ENCODE results near the gene LMAN2.

LMAN2 gene, protein sequence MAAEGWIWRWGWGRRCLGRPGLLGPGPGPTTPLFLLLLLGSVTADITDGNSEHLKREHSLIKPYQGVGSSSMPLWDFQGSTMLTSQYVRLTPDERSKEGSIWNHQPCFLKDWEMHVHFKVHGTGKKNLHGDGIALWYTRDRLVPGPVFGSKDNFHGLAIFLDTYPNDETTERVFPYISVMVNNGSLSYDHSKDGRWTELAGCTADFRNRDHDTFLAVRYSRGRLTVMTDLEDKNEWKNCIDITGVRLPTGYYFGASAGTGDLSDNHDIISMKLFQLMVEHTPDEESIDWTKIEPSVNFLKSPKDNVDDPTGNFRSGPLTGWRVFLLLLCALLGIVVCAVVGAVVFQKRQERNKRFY

DNA sequence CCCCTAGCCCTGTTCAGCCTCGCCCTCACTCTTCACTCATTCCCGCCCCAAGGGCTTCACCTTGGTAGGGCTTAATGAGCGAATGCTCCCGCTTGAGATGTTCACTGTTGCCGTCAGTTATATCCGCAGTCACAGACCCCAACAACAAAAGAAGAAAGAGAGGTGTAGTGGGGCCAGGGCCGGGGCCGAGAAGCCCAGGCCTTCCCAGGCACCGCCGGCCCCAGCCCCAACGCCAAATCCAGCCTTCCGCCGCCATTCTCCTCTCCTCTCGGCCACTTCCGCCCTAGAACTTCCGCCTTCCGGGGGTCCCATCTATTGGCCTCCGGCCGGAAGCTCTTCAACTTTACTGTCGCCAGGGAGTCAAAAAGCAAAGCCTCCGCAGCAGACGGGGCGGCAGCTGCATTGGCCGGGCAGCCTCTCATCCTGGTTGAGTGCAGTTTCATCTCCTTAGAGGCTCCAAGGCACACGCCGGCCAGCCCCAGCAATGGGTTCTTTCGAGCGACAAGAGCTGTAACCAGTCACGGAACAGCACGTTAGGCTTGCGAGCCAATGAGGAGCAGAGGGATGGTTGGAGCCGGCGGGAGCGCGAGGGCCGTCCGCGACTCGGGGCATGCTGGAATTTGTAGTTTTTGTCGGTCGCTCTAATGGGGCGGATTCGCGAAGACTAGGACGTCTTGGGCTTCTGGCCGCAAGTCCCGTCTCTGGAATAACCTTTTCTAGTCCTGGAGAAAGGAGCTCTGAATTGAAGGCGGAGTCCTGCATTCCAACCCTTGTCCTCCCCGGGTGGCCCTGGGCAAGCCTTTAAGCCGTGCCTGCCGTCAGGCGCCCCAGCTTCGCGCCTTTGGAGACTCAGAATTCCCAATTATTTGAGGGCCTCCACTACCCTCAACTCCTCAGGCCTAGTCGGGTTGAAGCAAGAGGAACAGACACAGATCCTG lies at the start of gene LMAN2:
Gene LMAN2, minus strand, starts transcription at position 277 of the 938 bp plus-strand sequence. Its CDS starts 21 bp downstream, at position 256.
- peak; percentile 96 for DNase-seq (ENCODE audit: low read depth)

DNA sequence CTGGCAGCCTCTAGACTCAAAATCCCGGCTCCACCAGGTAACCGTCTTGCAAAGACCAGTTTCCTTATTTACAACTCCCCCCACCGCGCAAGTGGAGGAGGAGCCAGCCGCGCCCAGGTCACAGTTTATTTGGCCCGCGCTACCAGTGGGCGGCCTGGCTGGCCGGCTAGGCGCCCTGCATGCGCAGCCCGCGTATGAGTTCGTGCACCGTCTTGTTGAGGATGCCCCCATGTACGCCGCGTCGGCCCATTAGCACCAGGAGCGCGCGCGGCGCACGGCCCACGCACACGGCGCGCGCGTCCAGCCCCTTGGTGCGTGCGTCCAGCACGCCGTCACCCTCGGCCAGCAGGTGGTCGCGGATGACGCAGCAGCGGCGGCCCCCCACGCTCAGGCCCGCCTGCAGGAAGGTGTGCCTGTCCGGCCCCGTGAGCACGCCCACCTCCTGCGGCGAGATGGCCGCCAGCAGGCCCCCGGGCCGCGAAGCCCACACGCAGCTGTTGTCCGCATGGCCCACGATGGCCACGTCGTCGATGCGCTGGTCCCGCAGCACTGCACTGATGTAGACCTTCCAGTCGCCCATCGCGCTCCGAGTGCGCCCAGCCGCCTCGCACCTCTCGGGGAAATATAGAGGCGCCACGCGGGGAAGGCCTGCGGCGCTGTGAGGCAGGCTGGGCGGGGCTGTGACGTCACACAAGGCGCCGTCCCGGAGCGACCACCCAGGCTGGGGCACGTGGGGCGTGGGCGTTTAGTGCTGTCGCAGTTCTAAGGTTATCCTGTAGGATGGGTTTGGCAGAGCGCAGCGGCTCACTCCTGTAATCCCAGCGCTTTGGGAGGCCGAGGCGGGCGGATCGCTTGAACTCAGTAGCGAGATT lies 48.8 kb upstream of the LMAN2 start, which contains the start of gene PFN3:
Gene PFN3, minus strand, starts transcription at position 665 of the 872 bp plus-strand sequence. Its CDS starts 85 bp downstream, at position 580.
- DNase-seq (ENCODE audit: low read depth): no peak

DNA sequence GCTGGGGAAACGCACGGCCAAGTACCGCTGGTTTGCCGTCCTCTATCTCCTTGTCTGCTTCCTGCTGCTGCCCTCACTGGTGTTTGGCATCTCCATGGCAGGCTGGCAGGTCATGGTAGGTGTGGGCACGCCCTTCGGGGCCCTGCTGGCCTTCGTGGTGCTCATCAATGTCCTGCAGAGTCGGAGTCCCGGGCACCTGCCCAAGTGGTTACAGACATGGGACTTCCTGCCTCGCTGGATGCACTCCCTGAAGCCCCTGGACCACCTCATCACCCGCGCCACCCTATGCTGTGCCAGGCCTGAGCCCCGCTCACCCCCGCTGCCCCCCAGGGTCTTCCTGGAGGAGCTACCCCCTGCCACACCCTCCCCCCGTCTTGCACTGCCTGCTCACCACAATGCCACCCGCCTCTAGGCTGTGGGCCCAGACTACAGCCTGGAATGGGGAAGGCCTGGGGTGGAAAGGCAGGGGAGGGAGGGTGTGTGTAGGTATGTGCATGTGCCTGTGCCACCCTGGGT lies 46.5 kb upstream of the LMAN2 start:
- no peak for DNase-seq (ENCODE audit: low read depth)

DNA sequence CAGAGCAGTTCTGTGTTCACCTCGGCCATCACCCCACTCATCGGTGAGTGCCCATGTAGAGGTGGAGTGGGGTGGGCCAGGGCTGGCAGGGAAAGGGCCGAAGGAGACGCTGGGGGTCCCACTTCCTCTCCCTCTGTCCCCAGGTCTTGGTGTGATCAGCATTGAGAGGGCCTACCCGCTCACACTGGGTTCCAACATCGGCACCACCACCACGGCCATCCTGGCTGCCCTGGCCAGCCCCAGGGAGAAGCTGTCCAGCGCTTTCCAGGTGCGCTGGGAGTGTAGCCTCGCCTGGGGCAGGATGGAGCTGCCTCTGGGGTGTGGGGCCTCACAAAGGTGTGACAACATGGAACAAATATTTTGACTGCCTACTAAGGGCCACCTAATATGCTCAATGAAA lies 45.3 kb upstream of the LMAN2 start:
- DNase-seq (ENCODE audit: low read depth): no peak

DNA sequence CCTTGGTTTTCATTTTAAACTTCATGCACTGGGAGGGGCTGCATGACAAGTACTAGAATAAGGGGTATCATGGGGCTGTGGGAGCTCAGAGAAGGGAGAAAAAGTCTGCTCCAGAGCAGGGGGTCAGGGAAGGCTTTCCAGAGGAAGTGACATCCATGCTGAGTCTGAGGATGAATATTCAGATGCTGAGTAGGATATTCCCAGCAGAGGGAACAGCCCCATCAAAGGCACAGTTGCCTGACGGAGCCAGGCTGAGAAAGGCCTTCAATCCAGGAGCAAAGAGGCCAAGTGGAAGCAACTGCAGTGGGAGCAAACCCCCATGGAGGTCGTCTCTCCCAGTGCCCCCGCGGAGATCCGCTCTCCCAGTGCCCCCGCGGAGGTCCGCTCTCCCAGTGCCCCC lies 44.6 kb upstream of the LMAN2 start:
- DNase-seq (ENCODE audit: low read depth): no peak

DNA sequence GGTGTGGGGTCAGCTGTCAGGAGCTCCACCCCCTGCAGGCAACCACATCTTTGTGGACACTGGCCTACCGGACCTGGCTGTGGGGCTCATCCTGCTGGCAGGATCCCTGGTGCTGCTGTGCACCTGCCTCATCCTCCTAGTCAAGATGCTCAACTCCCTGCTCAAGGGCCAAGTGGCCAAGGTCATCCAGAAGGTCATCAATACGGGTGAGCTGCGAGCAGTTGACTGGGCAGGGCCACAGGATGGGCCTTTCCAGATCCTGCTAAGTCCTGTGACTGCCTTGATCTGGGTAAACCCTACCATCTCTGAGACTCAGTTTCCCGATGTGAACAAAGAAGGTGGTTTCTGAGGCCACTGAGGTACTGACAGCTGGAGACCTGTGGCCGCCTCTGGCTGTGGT lies 42.5 kb upstream of the LMAN2 start:
- no peak for DNase-seq (ENCODE audit: low read depth)

DNA sequence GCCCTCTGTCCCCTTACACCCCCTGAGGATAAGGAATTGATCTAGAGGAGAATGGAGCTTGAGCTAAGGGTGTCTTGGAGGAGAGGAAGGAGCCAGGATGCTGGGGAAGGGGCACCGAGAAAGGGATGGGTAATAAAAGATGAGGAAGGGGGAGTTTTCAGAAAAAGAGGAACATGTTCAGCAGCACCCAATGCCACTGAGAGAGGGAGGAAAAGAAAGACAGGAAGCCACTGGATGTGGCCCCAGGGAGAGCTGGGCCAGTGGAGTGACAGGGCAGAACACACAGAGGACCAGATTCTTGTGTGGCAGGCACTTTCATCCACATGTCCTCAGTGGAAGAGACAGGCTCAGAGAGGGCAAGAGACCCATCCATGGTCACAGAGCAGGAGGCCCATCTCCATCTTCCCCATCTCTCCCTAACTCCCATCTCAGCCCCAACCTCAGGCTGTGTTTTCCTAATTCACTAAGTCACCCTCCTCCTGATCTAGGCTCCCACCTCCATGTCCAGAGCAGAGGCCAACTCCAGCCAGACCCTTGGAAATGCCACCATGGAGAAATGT lies 41.8 kb upstream of the LMAN2 start:
- no peak for DNase-seq (ENCODE audit: low read depth)

DNA sequence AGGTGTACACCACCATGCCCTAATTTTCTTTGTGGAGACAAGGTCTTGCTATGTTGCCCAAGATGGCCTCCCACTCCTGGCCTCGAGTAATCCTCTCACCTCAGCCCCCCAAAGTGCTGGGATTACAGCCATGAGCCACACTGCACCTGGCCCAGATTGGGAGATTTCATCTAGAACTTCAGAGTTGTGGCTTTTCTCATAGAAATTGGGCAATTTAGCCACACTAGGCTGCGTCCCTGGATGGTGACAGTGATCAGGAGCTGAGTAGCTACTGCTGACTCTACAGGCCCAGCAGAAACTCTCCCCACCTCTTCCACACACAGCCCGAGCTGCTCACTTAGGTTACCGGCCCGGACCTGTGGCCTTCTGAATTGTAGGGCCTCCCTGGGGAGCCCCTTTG lies 41.3 kb upstream of the LMAN2 start:
- no peak for DNase-seq (ENCODE audit: low read depth)

DNA sequence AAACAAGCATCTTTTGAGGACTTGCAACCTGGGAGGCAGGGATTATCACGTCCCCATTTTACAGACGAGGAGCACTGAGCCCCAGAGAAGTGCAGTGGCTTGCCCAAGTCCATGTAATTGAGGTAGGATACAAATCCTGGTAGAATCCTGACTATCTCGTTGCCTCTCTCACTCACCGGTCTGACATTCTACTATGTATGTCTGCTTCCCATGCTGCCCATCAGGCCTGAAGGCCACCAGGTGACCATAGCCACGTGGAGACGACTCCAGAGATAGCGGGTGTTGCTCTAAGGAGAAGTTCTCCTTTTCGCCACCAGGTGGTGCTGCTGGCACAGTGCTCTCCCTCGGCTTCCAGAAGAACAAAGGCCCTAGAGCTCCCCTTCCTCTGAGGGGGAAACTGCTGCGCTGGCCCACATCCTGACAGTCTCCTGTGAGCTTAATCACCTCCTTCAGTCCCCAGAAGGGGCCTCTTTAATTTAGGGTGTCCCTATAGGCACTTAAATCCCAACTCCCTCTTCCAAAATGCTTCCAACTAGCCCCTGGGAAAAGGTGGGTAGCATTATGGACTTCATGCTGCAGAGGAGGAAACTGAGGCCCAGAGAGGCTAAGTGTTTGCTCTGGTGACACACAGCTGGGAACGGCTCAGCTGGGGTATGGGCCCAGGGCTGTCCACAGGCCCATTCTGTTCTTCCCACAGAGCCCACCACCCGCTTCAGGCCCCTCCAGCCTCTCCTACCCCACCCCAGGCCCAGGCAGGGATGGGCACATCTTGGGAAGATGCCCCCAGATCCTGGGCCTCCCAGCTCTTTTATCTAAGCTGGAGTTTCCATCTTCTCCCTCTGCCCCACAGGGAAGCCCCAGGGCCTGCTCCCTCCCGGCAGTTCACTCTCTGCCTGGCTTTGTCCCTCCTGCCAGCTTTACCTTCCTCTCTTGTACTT lies 39.2 kb upstream of the LMAN2 start:
- no peak for DNase-seq (ENCODE audit: low read depth)

DNA sequence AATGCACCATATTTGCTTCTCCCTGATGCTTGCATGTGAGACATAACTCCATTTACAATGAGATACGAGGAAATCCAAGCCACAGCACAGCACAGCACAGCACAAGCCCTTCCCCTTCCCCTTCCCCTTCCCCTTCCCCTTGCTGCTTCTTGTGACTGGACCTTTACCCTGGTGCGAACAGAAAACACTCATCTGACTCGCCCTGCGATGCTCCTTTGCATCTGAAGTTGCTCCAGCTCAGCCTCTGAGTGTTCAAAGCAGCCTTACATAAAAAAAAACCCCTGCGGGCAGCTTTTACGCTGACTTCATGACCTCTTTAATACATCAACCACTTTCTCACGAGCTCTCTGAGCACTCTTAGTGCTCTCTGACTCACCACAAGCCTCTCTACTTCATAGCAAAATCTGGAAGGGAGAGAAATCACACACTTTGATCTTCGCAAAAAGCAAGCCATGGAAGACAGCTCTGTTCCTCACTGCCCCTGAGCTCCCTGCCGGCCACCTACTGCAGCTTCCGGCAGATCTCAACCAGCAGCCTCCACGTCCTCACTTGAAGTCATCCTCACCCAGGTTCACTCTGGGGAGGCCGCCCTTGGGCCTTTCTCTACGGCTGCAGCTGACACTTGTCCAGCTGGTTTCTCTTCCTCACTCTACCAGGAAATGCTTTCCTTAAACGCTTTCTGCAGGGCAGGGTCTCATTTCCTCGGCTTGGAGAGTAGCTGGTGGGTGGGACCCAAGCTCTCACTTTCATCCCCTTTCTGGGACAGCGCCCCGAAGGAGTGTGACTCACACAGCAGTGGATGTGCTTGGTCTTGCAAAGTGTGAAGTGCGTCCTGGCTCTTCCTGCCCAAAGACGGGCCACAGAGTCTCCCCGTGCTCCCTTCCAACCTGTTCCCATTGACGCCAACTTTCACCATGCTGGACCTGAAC lies 38.0 kb upstream of the LMAN2 start:
- DNase-seq (ENCODE audit: low read depth): peak; percentile 90

DNA sequence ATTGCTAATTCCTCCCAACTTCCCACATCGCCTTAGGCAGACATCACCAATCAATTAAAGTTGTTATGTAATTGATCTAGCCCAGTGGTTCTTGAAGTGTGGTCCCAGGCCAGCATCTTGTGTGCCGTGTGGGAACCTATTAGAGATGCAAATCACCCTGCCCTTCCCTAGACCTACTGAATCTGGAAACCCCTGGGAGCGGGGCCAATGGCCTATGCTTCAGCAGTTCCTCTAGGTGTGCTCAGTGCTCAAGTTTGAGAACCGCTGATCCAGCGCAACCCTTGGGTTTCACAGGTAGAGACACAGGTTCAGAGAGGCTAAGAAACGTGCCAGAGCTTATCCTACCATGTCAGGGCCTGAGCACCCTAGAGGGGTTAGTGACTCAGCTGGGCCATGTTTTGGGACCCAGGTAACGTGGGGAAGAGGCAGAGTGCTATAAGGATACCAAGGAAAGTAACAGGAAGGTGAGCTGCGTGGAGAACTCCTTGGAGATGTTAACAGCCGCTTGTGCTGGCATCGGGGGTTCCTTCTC lies 37.1 kb upstream of the LMAN2 start:
- no peak for DNase-seq (ENCODE audit: low read depth)

DNA sequence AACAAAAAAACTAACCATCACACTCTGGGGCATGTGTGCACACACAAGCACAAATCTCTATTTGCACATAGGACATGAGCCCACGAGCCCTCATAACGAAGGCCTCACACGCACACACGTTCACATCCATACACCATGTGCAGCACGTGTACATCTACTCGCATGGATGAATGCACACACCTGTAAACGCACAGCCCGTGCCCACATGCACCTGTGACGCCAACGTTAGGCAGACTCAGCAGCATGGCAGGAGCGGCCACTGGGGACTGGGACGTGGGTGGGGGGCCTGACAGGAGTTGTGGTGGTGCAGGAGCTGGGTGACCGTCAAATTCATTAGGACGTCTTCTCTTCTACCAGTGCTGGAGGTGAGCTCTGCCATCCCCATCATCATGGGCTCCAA lies 35.9 kb upstream of the LMAN2 start:
- DNase-seq (ENCODE audit: low read depth): no peak

DNA sequence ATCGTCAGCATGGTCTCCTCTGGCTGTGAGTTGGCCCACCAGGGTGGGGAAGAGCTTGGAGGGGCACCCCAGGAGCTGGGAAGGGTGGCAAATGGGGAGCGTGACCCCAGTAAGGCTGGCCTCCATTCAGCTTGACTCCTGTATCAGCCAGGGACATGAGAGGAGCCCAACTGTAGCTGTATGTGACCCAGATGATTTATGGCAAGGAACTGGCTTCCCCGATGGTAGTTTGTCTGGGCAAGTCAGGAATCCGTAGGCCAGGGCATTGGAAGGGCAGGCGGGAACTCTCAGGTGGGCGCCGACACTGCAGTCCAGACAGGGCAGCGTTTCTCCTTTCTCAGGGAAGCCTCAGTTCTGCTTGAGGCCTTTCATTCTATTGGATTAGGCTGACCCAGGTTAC lies 35.1 kb upstream of the LMAN2 start:
- no peak for DNase-seq (ENCODE audit: low read depth)

DNA sequence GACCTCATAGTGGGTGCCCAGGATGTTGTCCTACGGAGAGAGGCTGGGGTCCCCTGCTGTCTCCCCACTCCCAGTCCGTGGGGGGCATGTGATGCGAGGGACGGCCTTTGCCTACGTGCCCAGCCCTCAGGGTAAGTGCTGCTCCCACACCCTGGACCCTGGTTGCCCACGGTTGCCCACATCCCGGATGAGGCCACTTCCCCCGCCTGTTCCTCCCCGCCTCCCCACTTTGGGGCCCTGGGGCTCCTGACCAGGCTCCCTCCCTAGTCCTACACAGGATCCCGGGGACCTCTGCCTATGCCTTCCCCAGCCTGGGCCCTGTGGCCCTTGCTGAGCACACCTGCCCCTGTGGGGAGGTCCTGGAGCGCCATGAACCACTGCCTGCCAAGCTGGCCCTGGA lies 34.3 kb upstream of the LMAN2 start:
- DNase-seq (ENCODE audit: low read depth): no peak

DNA sequence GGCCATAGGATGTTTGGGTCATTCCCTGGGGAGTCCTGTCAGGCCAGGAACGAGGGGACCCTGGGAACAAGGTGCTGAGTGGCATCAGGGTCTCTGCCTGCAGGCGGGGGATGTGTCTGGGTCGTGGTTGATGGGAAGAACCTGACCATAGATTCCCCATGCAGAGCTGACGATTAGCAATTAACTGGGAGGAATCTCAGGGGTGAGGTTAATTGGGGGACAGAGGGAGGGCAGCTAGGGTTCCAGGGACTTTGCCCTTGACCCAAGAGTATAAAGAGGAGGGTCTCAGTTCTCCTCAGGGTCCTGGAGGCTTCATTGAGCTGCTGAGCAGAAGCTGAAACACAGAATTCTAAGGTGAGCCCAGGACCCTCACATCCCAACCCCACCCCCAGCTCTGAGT lies 32.7 kb upstream of the LMAN2 start, which contains the start of gene SLC34A1:
Gene SLC34A1, plus strand, starts transcription at position 301 of the 400 bp plus-strand sequence. CDS start 1,308 bp downstream, outside the sequence.
- no peak for DNase-seq (ENCODE audit: low read depth)

DNA sequence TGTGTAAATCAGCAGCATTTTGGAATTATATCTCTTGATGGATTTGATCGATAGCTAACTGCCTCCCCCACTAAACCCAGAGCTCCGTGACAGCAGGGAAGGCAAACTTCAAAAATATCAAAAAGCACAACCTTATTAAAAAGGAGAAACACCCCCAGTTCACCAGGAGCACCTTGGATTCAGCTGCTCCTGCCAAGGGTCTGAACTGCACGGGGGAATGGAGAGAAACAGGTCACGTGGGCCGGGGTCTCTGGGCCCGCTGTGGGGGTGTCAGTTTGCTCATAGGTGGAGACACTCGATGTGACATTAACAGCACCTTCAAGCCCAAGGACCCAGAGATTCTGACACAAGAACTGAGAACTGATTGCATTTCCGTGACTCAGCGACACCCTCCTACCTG lies 31.7 kb upstream of the LMAN2 start:
- DNase-seq (ENCODE audit: low read depth): no peak

DNA sequence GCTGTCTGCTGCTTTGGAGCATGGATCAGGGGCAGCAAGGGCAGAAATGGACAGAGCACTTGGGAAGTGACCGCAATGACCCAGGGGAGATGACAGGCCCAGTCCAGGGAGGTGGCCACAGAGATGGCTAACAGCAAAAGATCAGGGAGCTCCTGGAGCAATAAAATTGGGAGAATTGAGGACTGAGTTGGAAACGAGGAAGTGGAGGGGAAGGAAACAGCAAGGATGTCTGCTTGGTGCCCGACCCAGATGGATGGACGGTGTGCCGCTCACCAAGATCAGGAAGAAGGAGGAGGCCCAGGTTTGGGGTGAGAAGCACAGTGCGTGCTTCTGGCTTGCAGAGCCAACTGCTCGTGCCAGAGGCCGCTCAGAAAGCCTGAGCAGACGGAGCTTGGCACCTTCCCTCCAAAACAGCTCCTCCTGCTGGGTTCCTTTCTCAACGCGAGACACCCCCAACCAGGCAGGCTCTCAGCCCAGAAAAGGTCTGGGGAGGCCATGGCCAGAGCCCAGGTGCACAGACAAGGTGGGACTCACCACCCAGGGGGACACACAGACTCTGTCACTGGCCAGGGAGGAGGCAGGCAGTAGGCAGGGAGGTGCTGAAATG lies 31.1 kb upstream of the LMAN2 start:
- DNase-seq (ENCODE audit: low read depth): no peak

DNA sequence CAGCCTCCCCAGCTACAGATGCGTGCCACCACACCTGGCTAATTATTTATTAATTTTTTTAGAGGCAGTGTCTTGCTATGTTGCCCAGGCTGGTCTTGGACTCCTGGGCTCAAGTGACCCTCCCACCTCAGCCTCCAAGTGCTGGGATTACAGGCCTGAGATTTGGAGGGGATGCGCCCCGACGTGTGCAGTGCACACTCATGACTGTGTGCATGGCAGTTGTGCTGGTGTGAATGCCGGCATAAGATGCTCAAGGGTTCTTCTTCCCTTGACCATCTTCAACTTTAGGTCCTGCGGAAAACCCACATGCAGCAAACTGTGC lies 29.3 kb upstream of the LMAN2 start:
- no peak for DNase-seq (ENCODE audit: low read depth)
